HEK293T (cell line): Measurements from ENCODE around the gene DYNC2I2.

Experiments
- ARNT ChIP-seq: fragments of 450-650 bp; IDR thresholded peaks from 2 replicates; pipeline ENCODE4 v1.6.1; 2017; ENCODE audit warnings: mild to moderate bottlenecking
- BHLHE40 ChIP-seq: fragments of 450-650 bp; IDR thresholded peaks from 2 replicates; pipeline ENCODE4 v1.6.1; 2016; ENCODE audit warnings: mild to moderate bottlenecking, moderate library complexity, borderline replicate concordance
- CTBP1 ChIP-seq: fragments of 450-650 bp; IDR thresholded peaks from 2 replicates; pipeline ENCODE4 v1.6.1; 2016; ENCODE audit warnings: borderline replicate concordance
- FOXA1 ChIP-seq: fragments of 450-650 bp; IDR thresholded peaks from 2 replicates; pipeline ENCODE4 v1.6.1; 2016; ENCODE audit warnings: mild to moderate bottlenecking
- FOXK2 ChIP-seq: fragments of 450-650 bp; IDR thresholded peaks from 2 replicates; pipeline ENCODE4 v1.6.1; 2016; ENCODE audit warnings: mild to moderate bottlenecking
- FOXM1 ChIP-seq: fragments of 450-650 bp; IDR thresholded peaks from 2 replicates; pipeline ENCODE4 v1.6.1; 2017; ENCODE audit warnings: mild to moderate bottlenecking, borderline replicate concordance
- LEF1 ChIP-seq: fragments of 450-650 bp; IDR thresholded peaks from 2 replicates; pipeline ENCODE4 v1.6.1; 2017; ENCODE audit warnings: mild to moderate bottlenecking, borderline replicate concordance
- NFRKB ChIP-seq: fragments of 450-650 bp; IDR thresholded peaks from 2 replicates; pipeline ENCODE4 v1.6.1; 2016; ENCODE audit warnings: mild to moderate bottlenecking, moderate library complexity
- SP1 ChIP-seq: fragments of 450-650 bp; IDR thresholded peaks from 2 replicates; pipeline ENCODE4 v1.6.1; 2017
- SUZ12 ChIP-seq: fragments of 450-650 bp; IDR thresholded peaks from 2 replicates; pipeline ENCODE4 v1.6.1; 2016; ENCODE audit warnings: mild to moderate bottlenecking
- TARDBP ChIP-seq: fragments of 450-650 bp; IDR thresholded peaks from 2 replicates; pipeline ENCODE4 v1.6.1; 2016
- ZNF384 ChIP-seq: fragments of 450-650 bp; IDR thresholded peaks from 2 replicates; pipeline ENCODE4 v1.6.1; 2016

DNA sequence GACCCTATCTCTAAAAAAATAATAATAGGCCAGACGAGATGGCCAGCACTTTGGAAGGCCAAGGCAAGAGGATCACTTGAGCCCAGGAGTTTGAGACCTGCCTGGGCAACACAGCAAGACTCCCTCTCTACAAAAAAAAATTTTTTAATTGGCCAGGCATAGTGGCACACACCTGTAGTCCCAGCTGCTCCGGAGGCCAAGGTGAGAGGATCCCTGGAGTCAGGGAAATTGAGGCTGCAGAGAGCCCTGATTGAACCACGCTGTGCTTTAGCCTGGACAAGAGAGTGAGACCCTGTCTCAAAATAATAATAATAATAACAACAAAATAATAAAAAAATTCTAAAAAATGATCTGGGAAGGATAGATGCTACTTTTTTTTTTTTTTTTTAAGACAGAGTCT is 1.1 kb upstream of the DYNC2I2 start:
- no peak for TF ChIP-seq BHLHE40
- TF ChIP-seq TARDBP = no peak
- no peak for TF ChIP-seq SP1
- no peak for TF ChIP-seq FOXM1
- no peak for TF ChIP-seq CTBP1
- no peak for TF ChIP-seq ARNT
- TF ChIP-seq FOXA1 = no peak
- TF ChIP-seq SUZ12 = no peak
- TF ChIP-seq LEF1 = no peak
- TF ChIP-seq ZNF384 = no peak
- no peak for TF ChIP-seq NFRKB
- TF ChIP-seq FOXK2 = no peak
